NCI-H748 treated with DMSO at 0.1 percent for 48 hours (cell line): ENCODE measurements around the gene COG5.
"Not testable (repeated sequence)": the region's sequence is repeated elsewhere in the genome, so short reads cannot be mapped to it uniquely, and the experiment has no call there.

ENCODE experiments used
- DNase-seq: peaks from one replicate; lab custom pipeline; 2025; lab: John Stamatoyannopoulos, UW

Gene COG5

GRCh38 chr7:107220806-107221205 lies 342.9 kb downstream of the COG5 start:
- not testable (repeated sequence) for DNase-seq

GRCh38 chr7:107220356-107220755 lies 343.4 kb downstream of the COG5 start:
- no peak for DNase-seq

GRCh38 chr7:107219563-107220244 lies 344.0 kb downstream of the COG5 start:
- DNase-seq, result no peak

DNA sequence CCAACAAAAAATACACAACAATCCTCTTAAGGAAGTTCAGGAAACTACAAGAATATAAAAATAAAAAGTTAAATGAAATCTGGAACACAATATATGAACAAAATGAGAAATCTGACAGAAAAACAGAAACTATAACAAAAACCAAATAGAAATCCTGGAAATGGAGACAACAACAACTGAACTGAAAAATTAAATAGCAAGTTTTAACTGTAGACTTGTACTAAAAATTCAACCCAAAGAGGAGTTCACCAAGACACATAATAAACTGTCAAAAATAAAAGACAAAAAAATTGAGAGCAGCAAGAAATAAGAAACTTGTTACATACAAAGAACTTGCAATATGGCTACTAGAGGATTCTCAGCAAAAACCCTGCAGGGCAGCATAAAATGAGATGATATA lies 349.8 kb downstream of the COG5 start:
- DNase-seq, result no peak

DNA sequence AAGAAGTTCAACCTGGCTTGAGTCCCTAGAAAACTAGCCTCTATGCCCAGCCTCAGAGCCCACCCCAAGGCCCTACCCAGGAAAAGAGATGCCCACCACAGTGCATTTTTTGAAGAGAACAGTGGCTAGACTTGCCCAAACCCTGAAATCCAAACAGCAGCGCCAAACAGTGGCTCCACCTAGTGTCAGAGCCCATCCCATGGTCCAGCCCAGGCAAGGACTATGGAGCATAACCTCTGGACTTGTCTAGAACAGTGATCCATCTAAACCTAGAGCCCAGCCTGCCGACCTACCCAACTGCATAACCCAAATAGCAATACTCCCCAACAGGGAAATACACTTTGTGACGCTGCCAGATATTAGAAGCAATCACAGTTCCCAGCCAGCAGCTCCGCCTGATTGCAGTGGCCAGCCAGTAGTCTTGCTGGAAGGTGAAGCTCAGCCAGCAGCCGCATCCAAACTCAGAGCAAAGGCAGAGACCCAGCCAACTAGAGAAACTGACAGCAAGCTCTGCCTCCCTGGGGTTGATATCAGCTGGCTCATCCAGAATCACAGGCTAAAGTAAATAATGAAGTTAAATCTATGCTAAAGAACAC lies 350.4 kb downstream of the COG5 start:
- no peak for DNase-seq

DNA sequence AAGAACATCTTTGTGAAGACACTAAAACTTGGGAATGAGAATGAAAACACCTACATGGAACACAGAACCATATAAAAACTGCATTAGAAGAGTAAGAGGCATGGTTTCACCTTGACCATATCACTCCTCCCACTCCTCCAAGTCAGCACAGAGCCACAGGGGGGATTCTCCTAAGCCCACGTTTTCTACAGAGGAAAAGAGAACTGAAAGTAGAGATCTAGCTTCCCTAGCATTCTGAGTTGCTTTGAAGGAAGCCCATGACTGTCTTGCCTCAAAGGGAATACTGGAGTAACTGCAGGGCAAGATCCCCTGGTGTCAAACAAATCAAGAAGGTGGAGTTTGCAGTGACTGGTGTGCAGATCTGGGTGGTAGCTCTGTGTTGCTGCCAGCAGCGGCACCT lies 351.0 kb downstream of the COG5 start:
- DNase-seq, result no peak

DNA sequence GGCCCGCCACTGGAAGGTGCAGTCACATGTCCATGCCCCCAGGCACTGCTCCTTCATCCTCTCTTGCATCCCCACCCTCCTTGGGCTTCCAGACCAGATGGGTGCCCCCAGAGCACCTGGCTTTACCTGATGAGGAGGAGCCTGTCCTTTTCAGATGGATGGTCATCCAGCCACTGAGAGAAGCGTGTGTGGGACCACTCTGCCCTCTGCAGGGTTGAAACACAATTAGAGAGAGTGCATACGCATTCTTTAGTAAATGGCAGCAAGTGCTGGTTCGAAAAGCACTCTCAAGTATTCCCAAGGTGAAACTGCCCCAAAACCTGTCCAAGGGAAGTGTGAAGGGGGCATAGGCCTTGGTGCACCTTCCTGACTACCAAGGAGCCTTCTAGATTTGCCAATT lies 353.3 kb downstream of the COG5 start:
- DNase-seq, result no peak

DNA sequence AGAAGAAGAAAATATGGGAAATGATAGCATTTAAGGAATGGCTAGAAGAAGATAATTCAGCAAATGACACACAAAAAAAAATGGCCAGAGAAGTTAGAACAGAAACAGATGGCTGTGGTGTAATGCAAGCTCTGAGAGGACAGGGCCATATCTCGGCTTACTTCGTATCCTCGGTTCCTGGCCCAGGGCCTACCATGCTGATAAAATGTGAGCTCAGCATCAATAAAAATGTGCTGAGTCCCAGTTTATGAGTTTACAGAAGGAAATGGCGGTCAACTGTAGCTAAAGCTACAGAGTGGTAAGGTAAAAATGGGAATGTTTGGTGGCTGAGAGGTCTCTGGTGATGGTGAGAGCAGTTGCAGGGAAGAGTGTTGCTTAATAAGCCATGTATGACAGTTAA lies 354.2 kb downstream of the COG5 start:
- no peak for DNase-seq

- no peak for DNase-seq
These were observed 355.2 kb downstream of the COG5 start for GRCh38 chr7:107208563-107208962.

- no peak for DNase-seq
These were observed 355.6 kb downstream of the COG5 start for GRCh38 chr7:107208024-107208521.

DNA sequence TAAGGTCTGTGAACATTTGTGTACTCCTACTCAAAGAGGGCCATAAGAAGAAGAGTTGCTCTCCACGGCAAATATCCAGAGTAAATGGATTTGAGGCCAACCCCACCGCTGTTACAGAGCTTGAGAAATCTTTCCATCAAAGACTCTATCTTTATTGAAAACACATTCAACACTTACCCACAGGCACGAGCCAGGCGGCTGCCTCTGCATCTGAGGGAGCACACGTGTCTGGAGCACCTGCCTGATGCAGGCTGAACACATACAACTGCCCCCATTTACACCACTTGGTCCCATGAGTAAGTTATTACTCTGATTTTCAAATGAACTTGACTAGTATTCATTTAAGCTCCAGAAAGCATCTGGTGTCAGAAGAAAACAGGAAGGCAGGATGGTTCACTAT lies 356.3 kb downstream of the COG5 start:
- DNase-seq, result no peak

- no peak for DNase-seq
These were observed 357.0 kb downstream of the COG5 start for GRCh38 chr7:107206706-107207105.

DNA sequence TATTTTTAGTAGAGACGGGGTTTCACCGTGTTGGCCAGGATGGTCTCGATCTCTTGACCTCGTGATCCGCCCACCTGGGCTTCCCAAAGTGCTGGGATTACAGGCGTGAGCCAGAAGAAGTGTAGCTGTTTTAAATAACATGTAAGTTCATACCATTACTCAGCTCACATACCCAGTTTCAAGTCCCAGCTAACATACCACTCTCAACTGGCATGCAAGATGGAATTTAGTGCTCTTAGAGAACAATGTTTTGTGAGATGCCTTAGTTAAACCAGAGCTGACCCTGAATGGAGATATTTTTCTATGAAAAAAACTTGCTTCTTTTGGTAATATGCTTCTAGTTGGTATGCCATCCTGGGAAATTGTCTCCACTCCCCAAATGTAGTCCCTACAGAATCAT lies 357.6 kb downstream of the COG5 start:
- DNase-seq, result no peak

DNA sequence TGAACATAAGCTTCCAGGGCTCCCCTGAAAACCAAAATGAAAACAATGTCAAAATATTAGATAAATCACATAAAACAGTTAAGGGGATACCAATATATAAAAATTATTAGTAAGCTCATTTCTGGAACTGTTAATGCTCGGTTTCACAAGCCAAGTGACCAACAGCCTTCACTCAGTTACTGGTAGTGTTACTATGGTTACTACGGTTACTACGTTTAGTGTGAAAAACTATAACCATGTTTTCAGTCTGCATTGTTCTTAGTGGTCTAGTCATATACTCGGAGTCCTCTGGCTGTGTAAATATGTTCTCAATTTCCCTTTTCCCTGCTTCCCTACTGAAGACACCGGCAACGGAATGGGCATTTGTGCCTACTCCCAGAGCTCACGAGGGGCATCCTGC lies 360.1 kb downstream of the COG5 start:
- DNase-seq, result no peak

DNA sequence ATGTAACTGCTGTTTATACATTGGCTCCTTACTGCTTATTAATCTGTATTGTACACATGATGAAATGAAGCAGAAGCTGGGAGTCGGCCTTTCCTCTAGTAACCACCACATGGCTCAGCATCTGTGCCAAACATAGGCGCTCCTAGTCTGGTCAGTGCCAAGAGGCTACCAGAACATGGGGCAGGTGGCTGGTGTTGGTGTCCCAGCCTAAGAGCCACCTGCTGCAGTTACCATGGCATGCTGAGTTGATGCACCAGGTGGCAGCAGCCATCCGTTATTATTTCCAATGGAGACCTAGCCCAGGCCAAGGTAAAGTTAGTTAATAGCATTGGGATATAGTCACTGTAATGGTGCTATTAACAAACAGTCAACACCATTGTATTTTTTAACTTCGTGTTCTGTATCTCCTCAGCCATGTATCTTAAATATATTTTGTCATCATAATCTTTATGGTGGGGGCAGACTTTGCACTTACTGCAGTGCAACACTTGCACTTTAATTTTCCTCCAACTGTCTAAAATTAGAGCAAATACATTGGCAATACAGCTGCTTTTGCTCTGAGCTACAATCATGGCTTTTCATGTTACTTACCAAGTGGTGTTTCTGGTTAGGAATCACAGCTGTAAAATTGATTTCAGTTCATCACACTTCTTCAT lies 361.8 kb downstream of the COG5 start:
- DNase-seq, result no peak

GRCh38 chr7:107196834-107197610 lies 366.7 kb downstream of the COG5 start:
- no peak for DNase-seq

DNA sequence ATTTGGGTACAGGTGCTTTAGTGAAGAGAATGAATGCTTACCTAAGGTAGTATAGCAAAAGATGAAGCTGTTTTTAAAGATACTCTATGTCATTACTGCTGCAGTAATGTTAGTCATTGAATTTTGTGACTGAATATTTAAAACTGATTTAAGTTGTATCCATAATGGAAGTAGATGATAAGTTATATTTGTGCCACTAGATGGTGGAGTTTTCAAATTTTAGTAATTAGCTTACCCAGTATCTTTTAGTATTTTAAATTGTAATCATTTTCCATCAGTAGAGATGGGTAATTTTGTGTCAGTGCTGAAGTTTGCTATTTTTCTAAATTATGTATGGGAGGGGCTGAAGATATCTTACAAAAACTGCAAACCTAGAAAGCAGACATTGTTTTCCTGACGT lies 369.7 kb downstream of the COG5 start:
- DNase-seq, result no peak

GRCh38 chr7:107190090-107190489 lies 373.6 kb downstream of the COG5 start:
- DNase-seq, result no peak

DNA sequence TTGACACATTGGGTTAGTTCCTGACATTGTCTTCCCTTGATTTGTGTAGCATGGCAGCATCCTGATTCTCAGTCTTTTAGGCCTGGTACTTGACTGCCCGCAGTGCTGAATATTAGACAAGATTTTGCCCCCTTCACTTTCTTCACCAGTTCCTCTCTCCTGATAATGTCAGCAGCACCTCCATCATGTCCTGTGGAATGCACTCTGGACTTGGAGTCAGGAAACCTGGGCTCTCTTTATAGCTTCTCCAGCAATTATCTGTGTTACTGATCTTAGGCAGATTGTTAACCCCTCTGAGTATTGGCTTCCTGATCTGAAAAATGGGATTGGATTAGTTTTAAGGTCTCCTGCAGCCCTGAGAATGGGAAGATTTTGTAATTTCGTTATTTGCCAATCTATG lies 375.9 kb downstream of the COG5 start:
- no peak for DNase-seq

- DNase-seq, result no peak
These were observed 377.5 kb downstream of the COG5 start for GRCh38 chr7:107186240-107186639.

DNA sequence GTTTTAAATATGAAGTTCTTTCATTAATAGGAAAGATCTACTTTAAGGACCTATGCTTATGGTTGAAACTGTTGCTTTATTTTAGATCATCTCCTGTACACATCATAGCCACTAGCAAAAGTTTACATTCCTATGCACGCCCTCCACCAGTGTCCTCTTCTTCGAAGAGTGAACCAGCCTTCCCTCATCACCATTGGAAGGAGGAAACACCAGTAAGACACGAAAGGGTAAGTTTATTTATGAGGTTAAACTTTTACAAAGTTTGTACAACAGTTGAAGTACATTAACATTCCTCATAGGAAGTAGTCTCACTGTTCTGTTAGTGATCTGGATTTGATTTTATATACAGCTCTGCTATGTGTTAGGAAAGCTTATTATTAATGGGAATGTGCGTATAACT lies 378.0 kb downstream of the COG5 start:
- DNase-seq, result no peak

DNA sequence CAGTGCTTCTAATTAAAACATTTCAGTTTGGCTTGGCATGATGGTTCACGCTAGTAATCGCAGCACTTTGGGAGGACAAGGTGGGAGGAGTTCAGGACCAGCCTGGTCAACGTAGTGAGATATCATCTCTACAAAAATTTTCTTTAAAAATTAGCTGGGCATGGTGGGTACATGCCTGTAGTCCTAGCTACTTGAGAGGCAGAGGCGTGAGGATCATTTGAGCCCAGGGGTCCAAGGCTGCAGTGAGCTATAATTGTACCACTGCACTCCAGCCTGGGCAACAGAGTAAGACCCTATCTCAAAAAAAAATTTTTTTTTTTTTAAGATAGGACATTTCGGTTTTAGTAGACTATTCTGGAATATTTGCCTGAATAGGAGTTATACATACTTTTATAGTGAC lies 382.5 kb downstream of the COG5 start:
- DNase-seq, result no peak

GRCh38 chr7:107180378-107180777 lies 383.3 kb downstream of the COG5 start:
- DNase-seq, result no peak
